Retina (tissue), 1 donor: ENCODE data around the gene MPP3.

ENCODE experiments used
- DNase-seq: peaks from one replicate; pipeline ENCODE4 v3.0.0-alpha.2; 2016

MPP3 gene

DNA sequence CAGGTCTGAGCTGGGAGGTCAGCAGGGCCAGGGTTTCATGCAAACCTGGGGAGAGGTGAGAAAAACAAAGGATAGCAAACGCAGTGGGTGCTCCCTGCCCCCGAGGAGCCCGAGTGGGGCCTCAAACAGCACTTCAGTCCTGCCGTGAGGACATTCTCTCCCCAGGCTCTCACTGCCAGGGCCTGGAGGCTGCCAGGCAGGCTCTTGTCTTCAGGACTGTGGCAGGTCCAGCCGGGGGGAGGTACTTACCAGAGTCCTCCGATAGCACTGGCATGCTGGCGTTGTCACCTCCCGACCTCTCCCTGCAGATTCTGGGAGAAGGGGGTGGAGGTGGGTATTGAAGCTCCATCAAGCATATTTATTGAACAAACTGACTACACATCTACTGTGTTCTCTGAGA, 1.3 kb downstream of the MPP3 start:
- DNase-seq = no peak

DNA sequence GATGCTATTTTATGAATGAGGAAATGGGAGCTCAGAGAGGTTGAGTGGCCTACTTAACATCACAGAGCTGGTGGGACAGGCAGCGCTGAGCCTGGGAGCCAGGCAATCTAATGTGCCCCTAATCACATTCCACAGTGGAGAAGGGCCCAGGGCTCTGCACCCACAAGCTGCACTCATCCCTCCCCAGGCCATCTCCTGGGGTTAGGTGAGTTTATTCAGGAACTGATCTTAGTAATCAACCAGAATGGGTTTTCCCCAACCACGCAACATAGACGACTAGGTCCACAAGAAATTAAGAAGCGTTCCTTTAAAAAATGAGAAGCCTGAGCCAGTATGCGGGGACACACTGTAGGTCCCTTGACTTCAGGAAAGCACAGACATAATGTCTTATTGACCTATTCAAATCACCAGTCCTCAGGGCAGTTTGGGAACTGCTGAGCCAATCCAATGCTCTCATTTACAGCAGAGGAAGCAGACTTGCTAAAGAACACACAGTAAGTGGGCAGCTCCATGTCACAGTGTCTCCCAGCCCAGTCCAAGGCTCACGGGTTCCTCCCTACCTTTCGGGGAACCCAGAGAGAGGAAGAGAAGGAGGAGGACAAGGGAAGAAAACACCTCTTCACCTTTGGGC, 2.3 kb downstream of the MPP3 start:
- DNase-seq = no peak

DNA sequence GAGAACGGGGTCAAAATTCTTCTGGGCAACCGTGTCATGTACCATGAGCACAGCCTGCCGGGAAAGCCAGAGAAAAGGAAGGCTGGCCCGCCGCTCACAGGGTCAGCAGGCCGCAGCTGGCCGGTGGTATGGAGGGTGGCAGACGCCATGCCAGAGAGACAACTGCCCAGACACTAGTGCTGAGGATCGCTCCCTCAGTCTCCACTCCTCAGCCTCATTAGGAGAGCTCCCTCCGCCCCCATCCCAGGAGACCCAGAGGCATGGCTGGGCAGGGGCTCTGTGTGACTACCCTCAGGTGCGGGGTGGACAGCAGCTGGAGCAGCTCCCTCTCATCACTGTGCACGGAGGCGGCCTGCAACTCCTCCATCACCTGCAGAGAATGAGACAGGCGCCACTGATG, 3.2 kb downstream of the MPP3 start:
- no peak for DNase-seq

DNA sequence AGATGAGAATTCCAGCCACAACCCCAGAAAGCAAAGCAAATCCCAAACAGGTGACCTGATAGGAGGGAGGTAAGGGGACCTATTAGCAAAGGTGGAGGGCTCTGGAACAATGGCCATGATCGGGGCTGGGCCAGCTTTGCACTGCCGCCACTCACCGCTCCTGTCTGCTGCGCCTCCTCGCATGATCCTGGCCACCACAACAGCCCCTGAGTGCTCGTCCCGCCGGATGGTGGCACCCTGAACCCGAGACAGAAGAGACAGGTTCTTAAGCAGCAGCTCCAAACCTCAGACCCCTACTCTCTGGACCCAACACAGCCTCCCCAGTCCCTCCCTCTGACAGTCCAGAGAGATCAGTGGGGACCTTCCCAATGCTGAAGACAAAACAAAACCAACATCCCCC, 5.3 kb downstream of the MPP3 start:
- no peak for DNase-seq

DNA sequence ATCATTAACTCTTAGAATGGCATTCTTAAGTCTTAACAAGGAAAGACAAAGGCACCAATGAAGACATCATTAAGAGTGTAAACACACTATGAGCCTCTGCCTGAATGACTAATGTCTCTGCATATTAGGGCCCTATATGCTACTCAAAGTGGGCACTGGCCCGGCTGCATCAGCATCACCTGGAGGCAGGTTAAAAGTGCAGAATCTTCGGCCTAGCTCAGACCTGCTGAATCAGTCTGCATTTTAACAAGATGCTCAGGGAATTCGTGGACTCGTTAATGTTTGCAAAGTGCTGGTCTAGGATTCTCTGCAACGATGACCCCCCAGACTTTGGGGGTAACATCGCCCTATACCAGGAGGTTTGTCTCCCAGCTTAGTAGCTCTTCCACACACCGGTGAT, 6.7 kb downstream of the MPP3 start:
- DNase-seq = no peak

DNA sequence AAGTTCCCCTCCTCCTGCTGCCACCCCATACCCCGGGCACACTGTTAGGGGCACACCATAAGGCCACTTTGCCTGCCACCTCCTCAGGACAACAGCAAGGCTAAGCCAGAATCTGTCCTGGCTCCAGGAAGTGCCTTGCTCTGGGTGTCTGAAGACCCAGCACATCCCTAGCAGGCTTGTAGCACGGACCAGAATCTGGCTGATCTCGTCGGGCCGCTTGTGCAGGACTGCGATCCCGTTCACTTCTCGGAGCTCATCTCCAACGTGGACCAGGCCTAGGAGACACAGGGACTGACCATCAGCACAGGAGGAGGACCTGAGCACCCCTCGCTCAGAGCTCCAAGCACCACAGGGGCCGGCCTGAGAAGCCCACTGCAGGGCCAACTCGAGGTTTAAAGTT, 7.4 kb downstream of the MPP3 start:
- DNase-seq = no peak

DNA sequence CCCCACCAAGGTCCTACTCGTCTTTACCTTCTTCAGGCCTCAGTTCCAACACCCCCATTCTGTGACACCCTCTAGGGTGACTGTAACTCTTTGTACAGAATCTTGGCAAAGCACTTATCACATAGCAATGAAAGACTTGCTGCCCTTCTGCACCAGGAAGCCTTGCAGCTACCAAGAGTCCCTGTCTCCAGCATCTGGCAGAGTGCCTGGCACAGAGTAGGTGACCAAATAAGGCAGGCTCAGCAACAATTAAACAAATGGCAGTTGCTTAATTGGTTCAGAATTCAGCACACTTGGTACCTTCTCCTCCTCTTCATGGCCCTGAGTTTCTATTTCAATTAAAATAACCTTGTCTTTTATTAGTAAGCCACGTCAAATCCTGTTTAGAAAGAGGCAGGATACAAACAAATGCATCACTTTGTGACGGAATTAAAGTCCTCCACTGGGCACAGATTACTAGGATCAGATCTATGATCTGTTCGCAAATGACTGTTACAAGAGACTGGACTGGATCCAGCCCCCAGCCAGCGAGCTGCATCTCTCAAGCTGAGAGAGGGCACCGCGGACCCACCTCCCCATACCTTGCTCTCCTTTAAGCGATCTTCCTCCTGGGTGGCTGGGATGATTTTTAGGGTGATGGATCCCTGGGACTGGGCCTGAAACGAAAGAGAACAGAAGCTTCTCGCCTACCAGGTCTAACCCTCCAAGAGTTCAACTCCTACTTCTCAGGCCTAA, 9.4 kb downstream of the MPP3 start:
- no peak for DNase-seq

DNA sequence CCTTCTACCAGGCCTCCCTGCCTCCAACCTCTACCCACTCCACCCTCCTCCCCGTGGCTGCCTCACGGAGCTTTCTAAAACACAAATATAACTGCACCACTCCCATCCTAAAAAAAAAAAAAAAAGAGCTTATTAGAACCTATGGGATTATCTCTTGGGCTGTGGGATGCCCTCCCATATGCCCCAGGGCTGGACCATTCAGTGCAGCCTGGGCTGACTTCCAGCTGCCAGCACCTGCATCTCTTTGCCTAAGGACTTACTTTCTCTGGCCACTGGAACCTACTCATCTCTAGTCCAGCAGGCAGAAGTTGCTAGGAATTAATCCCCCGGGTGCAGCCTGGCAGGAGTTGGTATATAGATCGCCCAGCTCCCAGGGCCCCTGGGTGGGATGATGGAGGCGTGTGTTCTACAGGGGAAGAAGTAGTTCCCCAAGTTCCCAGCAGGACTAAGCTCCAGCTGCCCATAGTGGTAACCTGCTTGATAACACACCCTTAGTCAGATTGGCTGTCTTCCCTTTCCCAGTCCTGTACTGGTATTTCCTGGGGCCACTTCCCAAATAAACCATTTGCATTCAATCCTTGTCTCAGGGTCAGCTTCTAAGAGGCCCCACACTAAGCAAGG, 10.3 kb downstream of the MPP3 start:
- DNase-seq = no peak

DNA sequence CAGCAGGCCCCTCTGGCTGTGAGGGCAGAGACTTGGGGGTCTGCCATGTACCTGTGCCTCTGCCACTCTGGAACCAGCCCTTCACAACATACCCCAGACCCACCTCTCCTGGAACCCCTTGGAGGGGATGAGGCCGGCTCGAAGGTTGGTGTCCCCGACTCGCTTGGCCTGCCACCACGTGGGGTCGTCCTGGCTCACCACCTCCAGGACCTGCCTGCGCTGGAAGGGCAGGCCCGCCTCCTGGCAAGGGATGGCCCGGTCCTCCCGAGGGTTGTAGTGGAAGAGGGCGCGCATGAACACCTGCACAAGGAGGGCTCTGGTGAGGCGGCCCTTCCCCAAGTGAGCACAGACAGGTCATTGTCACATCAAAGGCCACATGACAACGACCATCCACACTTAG, 12.2 kb downstream of the MPP3 start:
- no peak for DNase-seq

DNA sequence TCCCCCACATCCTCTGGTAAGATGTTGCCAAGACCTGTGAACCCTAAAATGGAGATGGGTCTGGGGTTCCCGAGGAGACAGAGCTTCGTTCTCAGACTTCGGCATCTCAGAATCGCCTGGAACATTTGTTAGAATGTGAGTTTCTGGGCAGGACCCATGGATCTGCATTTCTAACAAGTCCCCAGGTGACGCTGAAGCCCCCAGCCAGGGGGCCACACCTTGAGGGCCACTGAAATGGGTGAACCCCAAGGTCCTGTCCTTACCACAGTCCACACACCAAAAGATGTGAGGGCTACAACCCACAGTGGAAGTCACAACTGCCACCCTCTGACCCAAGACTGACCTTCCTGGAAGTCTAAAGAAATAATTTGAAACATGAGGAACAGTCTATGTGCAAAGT, 14.0 kb downstream of the MPP3 start:
- no peak for DNase-seq

DNA sequence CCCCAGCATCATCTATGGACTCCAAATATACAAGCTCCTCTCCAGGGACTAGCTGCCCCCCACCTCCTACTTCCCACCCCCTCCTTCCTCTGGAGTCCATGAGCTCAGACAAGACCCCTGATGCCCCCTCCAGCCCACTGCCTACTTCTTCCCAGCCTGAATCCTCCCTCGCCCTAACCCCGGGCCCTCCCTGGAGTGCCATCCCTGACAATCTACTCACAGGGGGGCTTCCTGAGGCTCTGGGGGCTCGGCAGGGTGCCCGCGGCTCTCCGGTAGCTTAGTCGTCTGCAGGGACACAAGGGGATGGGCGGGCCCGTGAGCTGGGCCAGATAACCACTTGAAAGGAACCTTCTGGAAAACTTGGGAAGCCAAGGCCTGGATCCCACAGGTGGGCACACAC, 15.1 kb downstream of the MPP3 start:
- no peak for DNase-seq

DNA sequence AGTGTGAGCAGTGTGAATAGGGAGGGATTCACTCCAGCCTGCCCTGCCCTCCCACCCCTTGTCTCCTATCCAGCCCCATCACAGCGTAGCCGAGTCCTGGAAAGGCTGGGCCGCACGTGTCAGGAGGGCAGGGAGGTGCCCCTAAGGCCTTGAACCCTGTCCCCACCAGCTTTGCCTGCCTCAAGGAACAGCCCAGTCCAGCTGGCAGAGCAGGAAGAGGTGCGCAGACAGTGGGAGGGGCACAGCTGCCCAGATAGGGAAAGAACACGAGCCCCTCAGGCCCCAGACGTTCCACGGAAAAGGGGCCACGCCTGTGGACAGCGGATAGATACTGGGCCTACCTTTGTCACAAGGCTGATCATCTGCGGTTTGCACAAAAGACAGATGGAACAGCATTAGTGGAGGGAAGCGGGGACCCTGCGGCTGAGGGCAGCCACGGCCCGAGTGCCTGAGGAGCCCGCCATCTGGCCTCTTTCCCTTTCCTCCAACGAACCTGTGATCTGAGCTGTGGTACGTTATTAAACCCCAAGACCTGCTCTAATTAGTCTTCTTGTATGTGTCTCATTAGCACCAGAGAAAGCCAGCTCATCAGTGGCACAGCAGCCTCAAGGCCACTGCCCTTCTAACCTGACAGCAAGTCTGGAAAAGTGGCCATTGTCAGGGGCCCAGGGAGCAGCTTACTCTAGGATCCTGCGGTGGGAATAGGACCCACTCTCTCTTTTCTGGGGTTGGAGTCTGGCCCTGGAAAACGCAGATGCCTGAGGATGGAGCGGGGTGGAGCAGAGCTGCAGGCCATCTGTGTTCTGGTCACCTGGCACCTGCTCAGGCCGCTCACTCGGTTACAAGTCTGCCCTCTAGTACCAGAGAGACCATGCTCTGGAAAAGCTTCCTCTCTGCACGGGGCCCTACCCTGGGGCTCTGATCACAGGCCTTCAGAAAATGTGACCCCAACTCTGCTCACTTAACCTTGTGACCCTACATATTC, 16.3 kb downstream of the MPP3 start:
- peak; percentile 28 for DNase-seq

DNA sequence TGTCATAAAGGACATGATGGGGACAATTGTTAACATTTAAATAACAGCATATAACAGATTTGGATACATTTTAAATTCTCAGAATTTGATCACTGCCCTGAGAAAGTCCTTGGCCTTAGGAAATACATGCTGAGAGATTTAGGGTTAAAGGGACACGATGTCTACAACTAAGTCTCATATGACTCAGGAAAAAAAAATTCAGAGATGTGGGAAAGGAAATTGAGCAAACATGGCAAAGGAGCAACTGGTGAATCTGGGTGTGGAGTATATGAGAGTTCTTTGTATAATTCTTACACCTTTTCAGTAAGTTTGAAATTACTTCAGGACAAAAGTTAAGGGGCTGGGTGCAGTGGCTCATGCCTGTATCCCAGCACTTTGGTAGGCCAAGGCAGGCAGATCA, 18.2 kb downstream of the MPP3 start:
- no peak for DNase-seq

DNA sequence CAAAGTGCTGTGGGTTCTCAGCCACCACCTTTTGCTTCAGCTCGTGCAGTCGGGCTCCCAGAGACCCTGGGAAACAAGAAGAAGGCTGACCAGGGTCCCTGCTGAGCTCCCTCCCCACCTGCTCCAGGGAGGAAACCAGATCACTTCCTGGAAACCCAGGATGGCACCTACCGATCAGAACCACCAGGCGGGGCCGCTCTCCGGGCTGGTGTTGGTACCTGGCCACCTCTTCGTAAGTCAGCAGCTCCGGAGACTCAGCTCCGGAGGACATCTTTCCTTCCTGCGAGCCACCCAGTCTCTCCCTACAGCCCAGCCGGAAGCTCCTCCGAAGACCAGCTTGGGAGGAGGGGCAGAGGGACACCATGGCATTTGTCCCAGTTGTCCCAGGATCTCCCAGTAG, 18.9 kb downstream of the MPP3 start:
- no peak for DNase-seq

DNA sequence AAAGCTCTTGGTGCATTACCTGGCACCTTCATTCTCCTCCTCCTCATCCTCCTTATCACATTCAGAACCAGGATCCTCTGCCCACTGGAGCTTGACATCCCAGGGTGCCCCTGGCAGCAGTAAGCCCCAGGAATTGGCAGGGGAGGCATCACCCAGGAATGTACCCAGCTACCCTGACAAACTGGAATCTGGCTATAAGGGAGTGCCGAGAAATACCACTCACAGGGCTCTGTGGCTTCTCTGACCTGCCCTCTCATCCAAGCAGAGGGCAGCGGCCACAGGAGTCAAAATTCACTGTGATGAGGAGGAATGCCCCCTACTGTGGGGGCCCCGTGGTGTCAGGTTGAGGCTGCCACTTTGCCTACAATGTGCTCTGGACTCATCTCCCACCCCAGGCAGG, 19.6 kb downstream of the MPP3 start:
- no peak for DNase-seq

DNA sequence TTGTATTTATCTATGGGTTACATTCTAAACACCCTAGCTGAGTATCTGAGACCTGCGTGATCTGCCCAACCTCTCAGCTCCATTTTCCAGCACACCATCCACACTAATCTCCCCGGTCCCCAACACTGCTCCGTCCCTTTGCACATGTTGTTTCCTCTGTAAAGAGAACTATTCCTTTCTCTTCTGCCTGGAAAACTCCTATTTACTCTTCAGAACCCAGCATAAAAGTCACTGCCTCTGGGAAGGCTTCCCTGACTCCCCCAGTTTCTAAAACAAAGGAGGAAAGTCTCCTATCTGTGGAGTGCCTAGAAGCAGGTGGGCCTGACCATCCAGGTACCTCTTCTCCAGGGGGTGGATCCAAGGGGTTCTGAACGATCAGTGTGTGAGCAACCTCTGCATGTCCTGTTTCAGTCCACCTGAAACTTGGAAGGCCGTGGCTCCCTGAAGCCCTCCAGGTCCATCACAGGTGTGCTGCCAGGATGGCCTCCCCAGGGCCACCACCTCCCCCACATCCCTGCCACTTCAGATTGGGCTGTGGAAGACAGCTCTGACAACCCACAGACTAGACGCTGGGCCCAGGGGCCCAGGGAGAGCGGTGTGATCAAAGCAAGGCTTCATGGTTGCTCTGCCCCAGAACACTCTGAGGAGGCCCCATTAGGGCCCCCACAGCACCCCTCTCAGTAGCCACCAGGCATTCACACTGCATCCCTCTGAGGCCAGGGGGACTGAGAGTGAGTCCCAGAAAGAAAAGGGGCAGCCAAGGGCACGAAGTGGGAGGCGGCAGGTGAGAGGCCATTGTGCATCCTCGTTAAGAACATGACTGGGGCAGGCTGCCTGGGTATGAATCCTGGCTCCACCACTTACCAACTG, 20.3 kb downstream of the MPP3 start:
- no peak for DNase-seq

DNA sequence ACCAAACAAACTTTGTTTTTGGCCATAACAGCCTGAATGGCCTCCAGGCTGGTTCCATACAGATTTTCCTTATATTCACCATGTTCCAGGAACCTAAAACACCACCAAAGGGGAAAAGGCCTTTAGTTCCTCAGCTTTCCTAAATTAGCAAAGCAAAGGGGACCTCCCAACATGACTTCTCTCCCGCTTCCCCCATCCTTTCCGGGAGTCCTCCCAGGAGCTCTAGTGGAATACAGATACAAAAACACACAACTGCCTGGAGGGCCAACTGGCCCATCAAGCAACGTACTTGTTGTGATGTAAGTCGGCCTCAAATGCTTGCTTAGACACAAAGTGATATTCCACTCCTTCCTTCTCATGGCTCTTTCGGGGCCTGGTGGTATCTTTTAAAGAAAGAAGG, 22.1 kb downstream of the MPP3 start:
- DNase-seq = no peak

DNA sequence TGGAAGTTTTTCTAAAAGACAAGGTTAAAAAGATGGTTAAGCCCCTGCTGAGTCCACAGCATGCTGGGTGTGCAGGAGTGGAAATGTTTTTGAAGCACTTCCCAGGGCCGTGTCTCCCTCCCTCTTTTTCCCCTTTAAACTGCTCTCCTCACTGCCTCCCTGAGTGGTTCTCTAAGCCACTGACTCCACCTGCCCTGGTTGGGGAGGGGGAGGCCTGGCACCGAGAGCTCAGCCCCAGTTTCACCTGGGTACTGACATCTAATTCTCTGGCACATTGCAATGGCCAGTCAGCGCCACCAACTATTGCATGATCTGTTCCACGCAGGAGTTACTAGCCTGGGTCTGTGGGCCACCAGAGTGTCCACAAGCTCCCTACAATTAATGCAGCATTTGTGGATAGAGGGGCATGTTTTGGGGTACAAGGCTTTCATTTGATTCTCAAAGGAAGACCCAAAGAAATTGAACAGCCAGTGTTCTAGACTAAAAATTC, 22.7 kb downstream of the MPP3 start:
- no peak for DNase-seq

DNA sequence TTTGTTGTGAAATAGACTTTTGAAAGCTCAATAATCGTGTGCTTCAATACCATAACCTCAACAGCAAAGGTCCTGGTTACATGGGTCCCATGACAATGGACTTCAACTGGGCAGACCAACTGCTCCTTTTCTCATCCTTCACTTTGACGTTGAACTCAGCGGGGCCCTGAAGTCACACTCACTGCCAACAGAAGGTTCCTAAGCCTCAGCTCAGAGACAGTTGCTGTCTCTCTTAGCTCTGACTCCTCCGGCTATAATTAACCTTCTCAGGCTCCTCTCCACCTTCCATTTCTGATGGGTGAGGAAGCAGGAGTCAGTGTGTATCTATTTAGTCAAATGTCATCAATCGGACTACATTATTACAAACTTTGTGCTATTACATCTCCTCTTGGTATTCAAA, 23.8 kb downstream of the MPP3 start:
- DNase-seq = no peak

DNA sequence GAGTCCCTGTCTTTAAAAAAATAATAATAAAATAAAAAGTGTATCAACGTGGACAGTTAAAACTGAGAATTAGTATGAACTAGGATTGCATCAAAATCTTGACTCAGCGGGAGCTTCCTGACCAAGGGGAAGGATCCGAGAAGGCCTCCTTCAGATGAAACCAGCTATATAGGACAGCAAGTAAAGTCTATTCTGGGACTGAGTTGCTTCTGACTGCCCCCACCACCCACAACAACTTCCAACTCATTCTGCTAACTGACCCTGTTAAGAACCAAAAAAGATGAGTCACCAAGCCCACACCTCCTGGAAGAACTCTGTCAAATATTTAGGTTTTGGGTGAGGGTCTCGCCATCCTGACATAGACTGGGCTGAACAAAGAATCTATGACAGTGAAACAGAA, 24.9 kb downstream of the MPP3 start:
- no peak for DNase-seq

DNA sequence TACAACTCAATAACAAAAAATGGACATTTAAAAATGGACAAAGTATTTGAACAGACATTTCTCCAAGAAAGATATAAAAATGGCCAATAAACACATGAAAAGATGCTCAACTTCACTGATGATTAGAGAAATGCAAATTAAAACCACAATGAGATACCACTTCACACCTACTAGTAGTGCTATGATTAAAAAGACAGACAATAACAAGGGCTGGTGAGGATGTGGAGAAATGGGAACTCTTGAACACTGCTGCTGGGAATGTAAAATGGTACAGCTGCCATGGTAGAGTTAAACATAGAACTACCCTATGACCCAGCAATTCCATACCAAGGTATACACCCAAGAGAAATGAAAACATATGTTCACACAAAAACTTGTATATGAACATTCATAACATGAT, 27.8 kb downstream of the MPP3 start:
- no peak for DNase-seq

DNA sequence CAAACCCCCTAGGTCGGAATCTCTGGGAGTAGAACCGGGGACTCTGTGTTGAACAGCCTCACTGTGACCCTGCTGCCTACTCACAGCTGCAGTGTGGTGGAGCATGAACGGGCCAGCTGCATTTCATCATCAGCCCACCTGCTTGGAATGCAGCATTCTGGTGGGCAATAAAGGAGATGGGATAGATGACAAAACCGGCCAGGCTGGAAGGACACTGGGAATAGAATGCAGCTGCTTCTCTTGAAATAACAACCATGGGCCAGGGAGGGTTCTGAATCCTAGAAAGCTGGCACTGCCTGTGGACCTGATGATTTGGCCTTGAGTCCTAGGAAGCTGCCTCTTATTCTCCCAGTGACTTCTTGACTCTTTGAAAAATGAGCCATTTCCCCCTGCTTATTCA, 29.2 kb downstream of the MPP3 start:
- DNase-seq = no peak
